HG03354 (cell line): ENCODE measurements around the gene AFF3.

Source experiments
- ATAC-seq: cut with Tn5 transposase; IDR thresholded peaks from one replicate; pipeline ENCODE4 v1.9.1; 2021; ENCODE audit warnings: mild to moderate bottlenecking; ENCODE audit not compliant: unreplicated experiment, poor library complexity, severe bottlenecking

The AFF3 gene

GRCh38 chr2:99852376-99852934 is 289.9 kb downstream of the AFF3 start:
- no peak for ATAC-seq

GRCh38 chr2:99851811-99852210 is 290.6 kb downstream of the AFF3 start:
- ATAC-seq = no peak

- no peak for ATAC-seq
Measured at GRCh38 chr2:99851089-99851488, 291.3 kb downstream of the AFF3 start.

- ATAC-seq = no peak
Measured at GRCh38 chr2:99850084-99850710, 292.2 kb downstream of the AFF3 start.

GRCh38 chr2:99846462-99847107 is 295.8 kb downstream of the AFF3 start:
- ATAC-seq = no peak

- ATAC-seq = no peak
Measured at GRCh38 chr2:99845296-99845695, 297.1 kb downstream of the AFF3 start.

GRCh38 chr2:99842451-99842850 is 299.9 kb downstream of the AFF3 start:
- ATAC-seq = no peak

- no peak for ATAC-seq
Measured at GRCh38 chr2:99841749-99842148, 300.6 kb downstream of the AFF3 start.

GRCh38 chr2:99840831-99841230 is 301.6 kb downstream of the AFF3 start:
- ATAC-seq = no peak

GRCh38 chr2:99836690-99837605 is 305.4 kb downstream of the AFF3 start:
- no peak for ATAC-seq

- no peak for ATAC-seq
Measured at GRCh38 chr2:99834426-99834825, 308.0 kb downstream of the AFF3 start.

- ATAC-seq = no peak
Measured at GRCh38 chr2:99833586-99834201, 308.7 kb downstream of the AFF3 start.

GRCh38 chr2:99832926-99833325 is 309.5 kb downstream of the AFF3 start:
- ATAC-seq = no peak

- no peak for ATAC-seq
Measured at GRCh38 chr2:99831772-99832171, 310.6 kb downstream of the AFF3 start.

GRCh38 chr2:99827296-99827999 is 314.9 kb downstream of the AFF3 start:
- no peak for ATAC-seq

GRCh38 chr2:99825630-99826029 is 316.8 kb downstream of the AFF3 start:
- ATAC-seq = no peak

- no peak for ATAC-seq
Measured at GRCh38 chr2:99824758-99825157, 317.6 kb downstream of the AFF3 start.

GRCh38 chr2:99822474-99823207 is 319.7 kb downstream of the AFF3 start:
- no peak for ATAC-seq

- no peak for ATAC-seq
Measured at GRCh38 chr2:99821984-99822383, 320.4 kb downstream of the AFF3 start.
